GM18519 (cell line): ENCODE results near the gene ARMC9.

Source experiments
- ATAC-seq: cut with Tn5 transposase; IDR thresholded peaks from one replicate; pipeline ENCODE4 v1.9.1; 2021; ENCODE audit warnings: mild to moderate bottlenecking, moderate library complexity; ENCODE audit not compliant: unreplicated experiment, low FRiP score

Gene ARMC9

DNA sequence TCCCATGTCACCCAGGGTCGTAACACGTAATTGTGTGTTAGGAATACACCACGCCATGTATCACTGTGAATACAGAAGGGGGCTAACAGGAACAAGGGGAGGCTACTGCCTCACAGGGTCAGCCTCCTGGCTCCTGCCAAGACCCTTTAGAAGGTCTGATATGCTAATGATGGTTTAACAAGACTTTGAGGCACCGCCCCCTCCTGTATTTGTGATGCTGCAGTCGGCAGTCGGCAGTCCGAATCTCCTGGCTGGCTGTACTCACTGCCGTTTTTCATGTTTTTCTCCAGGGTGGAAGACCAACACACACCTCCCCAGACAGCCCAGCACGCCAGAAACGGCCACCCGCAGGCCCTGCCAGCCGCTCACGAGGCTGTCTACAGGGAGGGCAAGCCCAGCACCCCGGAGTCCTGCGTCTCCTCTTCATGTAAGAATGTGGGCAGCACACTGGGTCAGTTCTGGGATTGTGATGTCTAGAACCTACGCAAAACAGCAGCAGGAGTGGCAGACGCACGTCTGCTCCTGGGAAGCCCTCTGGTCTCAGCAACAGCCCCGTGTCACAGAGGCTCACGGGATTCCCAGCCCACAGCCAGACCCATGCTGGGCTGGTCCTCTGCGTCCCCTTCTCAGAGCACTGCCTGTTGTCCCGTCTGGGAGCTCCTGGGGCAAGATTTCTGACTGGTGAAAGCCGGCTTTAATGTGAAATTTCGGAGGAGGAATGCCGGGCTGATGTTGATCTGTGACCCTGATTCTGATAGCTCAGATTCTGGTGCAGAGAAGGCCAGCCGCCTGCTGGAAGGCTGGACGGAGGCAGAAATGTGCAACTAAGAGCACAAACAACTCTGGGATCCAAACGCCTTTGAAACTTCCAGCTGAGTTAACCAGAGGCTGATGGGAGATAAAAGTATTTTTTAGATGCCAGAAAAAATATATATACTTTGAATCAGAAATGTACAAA is 157.4 kb downstream of the ARMC9 start:
- no peak for ATAC-seq

DNA sequence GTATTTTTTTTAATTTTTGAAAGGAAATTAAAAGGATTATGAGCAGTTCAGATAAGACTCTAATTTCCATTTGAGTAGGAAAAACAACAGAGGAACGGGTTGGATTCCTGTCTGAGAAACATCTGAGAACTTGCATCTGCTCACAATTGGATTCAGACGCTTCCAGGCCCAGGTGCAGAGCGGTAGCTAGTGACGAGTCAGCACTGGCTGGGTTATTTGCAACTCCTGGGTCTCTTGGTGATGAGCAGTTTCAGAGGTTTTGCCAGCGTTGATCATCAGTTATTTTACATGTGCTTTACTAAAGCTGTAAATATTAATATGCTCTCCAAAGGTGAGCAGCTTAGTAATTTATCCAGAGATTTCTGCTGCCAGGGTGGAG is 158.0 kb downstream of the ARMC9 start:
- no peak for ATAC-seq

DNA sequence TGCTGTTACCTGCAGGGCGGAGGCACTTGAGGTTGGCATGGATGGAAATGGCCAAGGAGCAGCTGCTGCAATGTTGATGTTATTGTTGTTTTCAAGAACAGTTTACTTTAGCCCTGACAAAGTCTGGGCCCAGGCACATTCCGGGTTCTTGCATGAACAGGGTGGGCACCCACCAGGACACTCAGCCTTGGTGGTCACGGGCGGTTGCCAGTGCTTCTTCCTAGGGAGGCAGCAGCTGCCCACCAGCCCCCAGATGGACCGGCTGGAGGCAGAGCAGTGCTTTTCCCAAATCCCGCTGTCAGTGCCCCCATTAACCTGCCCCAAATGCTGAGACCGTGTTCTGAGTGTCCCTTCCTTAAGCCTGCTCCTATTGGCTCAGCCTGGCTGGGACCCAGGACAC is 158.6 kb downstream of the ARMC9 start:
- no peak for ATAC-seq

DNA sequence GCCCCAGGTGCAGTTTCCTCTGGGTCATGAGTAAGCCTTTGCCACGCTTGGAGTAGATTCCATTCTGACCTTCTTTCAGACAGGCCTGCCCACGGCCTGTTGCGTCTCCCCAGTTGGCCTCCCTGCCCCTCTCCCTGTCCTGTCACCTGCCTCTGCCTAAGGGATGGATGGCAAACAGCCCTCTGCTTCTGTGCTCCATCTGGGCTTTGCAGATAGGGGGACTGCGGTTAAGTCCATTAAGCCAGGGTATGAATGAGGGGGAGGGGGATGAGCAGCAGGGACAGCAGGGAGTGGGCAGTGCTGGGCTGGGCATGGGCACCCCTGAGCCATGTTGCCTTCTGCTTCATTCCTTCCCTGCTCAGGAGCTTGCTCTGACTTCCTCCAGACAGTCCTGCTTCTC is 159.5 kb downstream of the ARMC9 start:
- no peak for ATAC-seq

DNA sequence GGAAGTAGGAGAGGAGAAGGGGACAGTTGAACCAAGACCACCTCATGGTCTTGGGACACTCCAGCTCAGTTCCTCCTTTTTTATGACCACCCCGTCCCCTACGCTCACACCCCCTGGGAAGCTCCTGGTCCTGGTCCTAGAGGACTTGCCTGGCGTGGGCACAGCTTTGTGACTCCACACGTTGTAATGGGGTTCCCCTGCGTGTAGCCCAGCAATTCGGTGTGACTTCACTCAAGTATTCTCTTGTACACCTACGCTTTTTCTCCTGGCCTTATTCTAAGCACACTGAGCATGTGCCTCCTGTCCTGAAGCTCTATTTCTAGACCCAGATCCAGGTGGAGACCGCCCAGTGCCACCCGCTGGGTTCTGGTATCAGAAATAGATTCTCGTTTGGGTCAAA is 161.0 kb downstream of the ARMC9 start:
- ATAC-seq = no peak

DNA sequence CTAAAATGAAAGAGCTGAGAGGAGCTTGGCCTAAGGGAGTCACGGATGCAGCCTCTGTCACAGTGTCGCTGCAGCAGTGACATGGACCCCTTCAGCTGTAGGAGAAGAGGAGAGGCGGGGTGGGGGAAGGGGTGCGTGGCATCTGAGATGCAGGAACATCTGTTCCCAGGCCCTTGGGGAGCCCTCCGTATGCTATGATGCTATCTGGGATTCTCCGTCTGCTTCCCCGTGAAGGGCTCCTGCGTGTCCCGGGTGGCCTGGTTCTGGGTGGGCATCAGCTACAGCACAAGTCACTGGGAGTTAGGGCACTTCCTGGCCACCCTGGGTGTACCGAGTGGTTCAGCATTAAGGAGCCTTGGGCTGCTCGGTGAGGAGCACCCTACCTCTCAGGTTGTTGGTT is 161.5 kb downstream of the ARMC9 start:
- no peak for ATAC-seq

DNA sequence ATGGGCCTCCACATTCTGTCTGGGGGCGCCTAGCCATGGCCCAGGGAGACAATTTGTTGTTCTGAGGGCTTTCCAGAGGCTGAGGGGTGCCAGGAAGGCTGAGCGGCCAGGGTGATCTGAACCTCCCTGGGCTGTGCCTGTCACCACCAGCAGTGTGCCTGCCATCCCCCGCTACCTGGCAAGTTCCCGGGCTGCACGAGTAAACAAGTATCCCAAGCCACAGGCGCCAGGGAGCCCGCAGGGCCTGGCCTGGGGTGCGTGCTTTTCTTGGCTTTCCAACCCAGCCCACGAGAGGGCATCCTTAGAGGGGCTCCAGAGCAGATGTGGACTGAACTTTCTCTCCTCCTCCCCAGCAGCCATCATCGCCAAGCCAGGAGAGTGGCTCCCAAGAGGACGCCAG is 162.0 kb downstream of the ARMC9 start:
- no peak for ATAC-seq

DNA sequence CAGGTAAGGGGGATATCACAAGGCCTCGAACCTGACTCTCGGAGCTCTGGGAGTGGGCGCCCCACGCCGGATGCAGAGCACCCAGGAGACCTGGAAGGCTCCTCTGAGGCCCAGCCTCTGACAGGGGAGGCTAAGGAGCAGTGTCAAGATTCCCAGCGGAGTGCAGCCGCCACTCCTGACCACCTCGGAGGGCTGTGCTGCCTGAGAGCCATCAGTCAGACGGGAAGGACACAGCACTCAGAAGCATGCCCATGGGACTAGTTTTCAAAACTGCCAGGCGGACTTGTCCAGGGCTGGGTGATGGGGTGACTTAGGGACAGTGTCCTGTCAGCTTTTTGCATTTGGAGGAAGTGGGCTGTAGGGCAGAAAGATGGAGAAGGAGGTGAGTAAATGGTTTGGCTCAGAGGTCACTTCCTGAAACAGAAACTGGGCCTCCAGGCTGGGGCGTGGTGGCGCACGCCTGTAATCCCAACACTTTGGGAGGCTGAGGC is 162.5 kb downstream of the ARMC9 start:
- no peak for ATAC-seq

DNA sequence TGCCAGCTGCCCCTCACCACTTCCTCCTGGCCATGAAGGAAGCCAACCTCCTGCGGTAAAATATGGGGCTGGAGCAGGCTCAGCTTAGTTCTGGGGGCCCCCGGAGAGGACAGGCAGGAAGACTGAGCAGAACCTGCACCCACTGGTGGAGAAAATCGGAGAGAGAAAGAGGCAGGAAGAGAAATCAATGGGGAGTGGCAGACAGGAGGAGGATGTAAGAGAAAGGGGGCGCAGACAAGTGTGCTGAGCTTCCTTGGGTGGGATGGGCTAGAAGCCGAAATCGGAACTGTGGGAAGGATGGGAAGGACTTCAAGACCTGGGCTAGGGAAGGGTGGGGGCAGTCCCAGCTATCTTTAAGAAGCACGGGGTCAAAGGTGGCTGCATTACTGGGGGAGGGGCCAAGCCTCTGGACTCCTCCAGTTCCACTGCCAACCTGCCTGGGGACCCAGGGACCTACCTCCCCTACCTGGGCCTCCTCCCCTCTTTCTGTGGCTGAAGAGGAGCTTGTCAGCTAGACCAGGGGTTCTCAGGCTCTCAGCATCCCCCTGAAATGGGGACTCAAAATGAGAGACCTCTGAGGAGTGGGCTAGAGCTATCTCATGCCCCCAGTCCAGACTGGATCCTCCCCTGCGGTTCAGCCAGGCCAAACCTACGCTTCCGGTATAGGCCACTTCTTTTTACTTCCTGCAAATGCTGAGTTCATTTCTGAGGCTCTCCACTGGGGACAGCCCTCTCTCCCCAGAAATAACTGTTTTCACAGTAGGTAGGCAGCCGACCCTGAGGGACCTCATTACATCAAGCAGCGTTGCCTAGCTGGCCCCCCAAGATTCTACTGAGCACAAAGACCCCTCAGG is 163.5 kb downstream of the ARMC9 start:
- ATAC-seq = peak; percentile 90

DNA sequence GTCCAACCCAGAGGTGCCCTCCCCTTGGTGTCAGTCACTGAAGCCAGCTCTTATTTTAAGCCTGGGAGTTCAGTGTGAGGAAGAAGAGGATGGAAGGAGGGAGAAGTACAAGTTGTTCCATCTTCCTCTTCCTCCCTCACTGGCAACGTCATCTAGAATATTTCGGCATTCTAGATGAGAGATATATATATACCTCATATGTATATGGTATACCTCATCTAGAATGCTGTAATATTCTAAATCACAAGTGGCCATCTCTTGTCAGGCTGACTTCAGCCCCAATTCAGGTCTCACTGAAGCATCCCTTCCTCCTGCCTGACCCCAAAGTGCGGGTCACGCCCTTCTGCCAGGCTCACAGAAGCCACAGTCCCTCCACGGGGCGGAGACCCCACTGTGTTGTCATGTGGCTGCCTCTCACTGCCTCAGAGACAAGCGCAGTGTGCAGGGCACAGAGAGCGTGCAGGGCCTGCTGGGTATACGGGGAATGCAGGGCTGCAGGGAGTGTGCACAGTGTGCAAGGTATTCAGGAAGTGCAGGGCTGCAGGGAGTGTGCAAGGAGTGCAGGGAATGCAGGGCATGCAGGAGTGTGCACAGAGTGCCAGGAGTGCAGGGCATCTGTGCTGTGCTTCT is 164.2 kb downstream of the ARMC9 start:
- no peak for ATAC-seq

DNA sequence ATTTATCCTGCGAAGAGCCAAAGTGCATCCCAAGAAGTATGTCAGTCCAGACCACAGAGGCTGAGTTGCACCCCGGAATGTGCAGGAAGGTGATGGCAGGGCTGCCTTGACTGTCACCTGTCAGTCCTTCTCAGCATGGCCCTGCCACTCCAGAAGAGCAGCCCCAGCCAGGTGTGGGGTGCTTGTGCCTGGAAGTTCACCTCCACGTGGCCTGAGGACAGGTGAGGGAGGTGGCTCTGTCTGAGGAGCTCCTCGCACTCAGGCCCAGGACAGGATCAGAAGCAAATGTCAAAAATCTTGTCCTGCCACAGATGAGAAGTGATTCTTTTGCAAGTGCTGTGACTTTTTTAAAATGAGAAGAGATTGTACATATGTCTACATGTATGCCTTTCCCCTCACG is 165.6 kb downstream of the ARMC9 start:
- ATAC-seq = no peak

DNA sequence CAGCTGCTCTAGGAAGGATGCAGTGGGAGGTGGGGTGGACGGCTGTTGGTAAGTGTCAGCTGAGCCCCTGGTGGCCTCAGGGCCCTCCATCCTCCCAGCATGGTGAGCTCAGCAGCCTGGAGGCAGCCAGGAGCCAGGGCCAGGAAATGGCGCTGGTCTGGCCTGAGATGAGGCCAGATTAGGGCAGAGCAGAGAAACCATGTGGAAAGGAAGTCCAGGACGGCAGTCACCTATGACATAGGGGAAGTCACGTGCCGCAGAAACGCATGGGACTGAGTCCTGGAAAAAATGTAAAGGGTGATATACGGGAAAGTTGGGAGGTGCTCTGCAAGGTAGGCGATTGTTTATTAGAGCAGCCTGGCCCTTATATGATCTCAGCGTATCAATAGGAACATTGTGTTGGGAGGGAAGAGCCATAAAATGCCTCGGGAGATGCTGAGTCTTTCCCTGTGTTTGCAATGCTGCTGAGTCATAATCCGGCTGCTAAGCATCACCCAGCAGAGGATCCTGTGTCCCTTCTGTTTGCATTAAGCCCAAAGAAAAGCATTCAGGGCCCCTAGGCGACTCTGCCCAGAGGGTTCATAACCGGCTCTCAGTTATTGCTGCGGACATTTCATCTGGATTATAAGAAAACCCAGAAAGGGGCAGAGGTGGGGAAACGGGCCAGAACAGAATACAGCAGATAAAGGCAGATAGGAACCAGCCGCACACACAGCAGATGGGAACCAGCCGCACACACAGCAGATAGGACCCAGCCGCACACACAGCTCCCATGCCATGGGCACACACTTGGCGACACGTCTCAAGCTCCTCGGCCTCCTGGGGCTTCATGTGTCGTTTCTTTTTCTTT is 166.8 kb downstream of the ARMC9 start:
- ATAC-seq = no peak

DNA sequence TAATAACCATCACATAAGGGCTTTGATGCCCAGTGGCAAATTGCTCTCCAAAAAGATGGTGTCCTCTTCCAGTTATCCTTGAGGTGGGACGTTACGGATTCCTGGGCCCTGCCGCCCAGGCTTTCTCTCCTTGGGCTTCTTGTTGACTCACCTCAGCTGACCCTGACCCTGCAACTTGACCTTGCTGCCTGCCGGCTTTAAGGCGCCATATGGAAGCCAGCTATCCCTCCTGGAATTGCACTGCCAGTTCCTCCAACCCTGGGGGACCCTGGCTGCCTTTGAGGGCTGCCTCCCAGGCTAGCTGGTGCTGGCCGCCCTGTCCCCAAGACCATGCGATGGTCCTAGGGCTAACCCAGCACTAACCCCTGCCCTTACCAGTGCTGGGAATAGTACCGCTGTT is 168.7 kb downstream of the ARMC9 start:
- no peak for ATAC-seq

DNA sequence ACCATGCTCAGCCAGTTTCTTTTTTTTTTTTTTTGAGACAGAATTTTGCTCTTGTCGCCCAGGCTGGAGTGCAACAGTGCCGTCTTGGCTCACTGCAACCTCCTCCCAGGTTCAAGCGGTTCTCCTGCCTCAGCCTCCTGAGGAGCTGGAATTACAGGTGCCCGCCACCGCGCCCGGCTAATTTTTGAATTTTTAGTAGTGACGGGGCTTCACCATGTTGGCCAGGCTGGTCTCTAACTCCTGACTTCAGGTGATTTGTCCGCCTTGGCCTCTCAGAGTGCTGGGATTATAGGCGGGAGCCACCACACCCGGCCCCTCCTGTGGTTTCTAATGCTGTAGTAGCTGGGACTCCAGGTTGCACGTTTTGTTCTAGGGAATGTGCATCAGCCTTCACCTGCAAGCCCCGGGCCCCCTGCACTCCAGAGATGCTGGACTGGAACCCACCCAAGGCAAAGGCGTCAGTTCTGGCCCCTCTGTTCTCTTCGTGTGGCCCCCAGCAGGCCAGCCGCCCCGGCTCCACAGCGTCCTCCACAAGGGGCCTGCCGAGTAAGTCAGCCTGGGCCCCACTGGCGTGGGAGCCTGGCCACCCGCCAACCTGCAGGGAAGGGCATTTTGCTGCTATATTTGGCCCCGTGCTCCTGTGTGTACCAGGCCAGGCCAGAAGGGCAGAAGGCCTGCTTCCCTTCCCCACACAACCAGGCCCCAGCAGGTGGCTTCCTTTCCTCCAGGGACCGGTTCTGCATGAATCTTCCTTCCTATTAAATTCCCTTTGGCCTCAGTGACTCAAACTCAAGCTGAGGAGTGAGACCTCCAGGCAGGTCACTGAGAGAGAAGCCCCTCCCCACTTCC is 171.4 kb downstream of the ARMC9 start:
- no peak for ATAC-seq

DNA sequence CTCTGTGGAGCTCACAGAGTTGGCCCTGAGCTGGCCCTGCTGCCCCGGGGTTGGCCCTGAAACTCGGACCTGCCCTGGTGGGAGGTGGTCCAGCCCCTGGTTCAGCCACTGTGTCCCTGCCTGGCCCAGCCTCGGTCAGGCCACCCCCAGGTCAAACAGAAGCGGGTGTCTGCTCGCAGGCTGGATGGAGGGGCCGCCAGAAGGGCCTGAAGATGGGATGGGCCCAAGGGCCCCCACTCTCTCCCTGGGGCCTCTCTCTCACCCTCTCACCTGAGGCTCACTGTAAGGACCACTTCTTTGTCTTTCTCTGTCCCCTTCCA is 172.0 kb downstream of the ARMC9 start:
- no peak for ATAC-seq

DNA sequence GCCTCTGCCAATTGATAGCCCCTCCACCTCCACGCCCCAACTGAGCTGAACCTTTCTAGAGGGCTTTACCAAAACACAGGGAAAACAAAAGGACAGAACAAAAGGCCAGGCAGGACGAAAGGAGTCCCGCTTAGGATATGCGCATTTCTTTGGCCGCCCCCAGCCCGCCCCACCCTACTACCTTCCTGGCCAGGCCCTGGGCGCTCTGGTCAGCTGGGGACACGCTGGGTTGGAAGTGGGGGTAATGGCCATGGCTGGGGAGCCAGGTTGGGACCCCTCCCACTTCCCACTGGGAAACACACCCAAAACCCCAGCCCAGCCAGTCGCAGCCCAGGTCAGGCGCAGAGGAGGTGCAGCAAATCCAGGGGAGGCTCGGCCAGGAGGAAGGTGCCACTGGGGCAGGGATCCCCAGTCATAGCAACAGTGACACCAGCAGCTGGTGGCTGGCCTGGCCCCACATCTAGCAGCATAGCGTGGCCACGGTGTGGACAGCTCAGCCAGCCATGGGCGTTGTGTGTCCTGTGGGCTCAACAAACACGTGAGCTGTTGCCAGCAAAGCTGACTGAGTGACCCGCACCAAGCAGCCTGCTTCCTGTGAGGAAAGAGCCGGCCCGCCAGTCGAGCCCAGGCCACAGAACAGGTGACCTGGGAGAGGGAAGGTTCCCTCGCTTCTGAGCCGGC is 172.5 kb downstream of the ARMC9 start:
- no peak for ATAC-seq

DNA sequence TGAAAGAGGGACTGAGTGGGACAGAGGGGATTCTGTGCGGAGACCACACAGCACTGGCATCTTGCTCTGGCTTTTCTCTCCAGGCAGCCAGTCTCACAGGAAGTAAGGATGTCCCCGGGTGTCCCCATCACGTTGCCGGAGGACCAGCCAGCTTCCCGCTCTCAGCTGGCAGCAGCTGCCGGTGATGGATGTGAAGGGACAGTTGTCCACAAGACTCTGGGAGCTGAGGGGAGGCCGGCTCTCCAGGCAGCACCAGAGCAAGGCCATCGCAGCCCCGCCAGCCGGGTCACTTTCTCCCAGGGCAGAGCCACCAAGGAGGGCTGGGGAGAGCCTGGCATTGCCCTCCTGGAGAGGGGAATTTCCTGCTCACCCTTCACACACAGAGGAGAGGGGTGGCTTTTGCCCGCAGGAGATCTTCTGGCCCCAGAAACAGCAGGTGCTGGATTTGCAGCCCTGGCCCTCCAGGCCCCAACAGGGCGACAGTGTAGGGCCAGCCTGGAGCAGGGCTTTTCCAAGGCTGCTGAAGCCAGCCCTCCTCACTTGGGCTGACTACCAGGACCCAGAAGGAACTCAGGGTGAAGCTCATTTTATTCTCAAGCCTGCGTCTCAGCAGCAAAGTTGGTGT is 173.1 kb downstream of the ARMC9 start:
- no peak for ATAC-seq

DNA sequence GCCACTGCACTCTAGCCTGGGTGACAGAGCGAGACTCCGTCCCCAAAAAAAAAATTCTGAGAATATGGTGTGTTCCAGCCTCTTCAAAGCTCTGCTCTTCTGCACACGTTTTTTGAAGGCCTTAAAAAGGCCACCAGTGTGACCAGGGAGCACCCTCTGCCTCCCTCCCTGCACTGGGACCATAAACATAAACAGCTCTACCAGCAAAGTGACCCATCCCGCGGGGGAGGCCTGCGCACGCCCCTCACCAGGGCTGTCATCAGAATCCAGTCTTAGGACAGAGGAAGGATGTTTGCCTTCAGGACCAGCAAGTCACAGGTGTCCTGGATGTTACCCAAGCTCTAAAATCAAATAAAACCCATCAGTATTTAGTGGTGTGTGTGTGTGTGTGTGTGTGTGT is 173.9 kb downstream of the ARMC9 start:
- ATAC-seq = no peak
